ENCODE data around the gene HLA-A.
"Not testable (repeated sequence)": the region's sequence is repeated elsewhere in the genome, so short reads cannot be mapped to it uniquely, and the experiment has no call there.

The HLA-A gene

DNA sequence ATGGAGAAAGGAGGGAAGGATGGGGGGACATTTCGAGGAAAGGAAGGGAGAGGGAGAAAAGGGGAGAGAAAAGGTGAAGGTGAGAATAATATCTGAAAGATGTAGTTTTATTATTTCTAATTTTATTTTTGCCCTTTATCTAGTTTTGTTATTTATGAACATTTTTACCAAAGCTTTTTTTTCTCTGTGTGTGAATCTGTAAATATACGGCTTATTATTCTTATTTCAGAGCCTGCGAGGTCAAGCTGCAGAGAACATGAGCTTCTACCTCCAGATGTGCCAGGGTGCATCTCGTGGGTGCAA, 35.0 kb downstream of the HLA-A start:
- Histone ChIP-seq H3K9ac (ENCODE audit: insufficient read length, low read depth) (peak overlapping the region; percentile 64), H3K9me3 (ENCODE audit: insufficient read depth, low read length) (no peaks in the 10 kb centered on the region), H3K27me3 (ENCODE audit: insufficient read depth, insufficient read length) (peaks cover 68% of the 10 kb centered on the region), H3K36me3 (ENCODE audit: insufficient read depth, insufficient read length, low read length) (no peaks in the 10 kb centered on the region), H3K4me3 (ENCODE audit: insufficient read length, low read depth) (peak overlapping the region; percentile 21), H3K4me1 (ENCODE audit: insufficient read depth, insufficient read length) (peaks cover 5% of the 10 kb centered on the region)
- no peak for TF ChIP-seq YY1 (IDR thresholded peaks at IDR 0.05; ENCODE audit: insufficient read depth, insufficient read length)
- TF ChIP-seq SUZ12 (IDR thresholded peaks at IDR 0.05; ENCODE audit: extremely low read depth, insufficient read depth, insufficient read length): no peak
- DNase-seq (ENCODE audit: low read depth, low spot score): no peak

DNA sequence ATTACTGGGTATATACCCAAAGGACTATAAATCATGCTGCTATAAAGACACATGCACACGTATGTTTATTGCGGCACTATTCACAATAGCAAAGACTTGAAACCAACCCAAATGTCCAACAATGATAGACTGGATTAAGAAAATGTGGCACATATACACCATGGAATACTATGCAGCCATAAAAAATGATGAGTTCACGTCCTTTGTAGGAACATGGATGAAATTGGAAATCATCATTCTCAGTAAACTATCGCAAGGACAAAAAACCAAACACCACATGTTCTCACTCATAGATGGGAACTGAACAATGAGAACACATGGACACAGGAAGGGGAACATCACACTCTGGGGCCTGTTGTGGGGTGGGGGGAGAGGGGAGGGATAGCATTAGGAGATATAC, 37.7 kb downstream of the HLA-A start:
- H3K9me3 ChIP-seq (ENCODE audit: insufficient read depth, low read length); DNase-seq (ENCODE audit: low read depth, low spot score); H3K4me1 ChIP-seq (ENCODE audit: insufficient read depth, insufficient read length); H3K36me3 ChIP-seq (ENCODE audit: insufficient read depth, insufficient read length, low read length); H3K9ac ChIP-seq (ENCODE audit: insufficient read length, low read depth); H3K4me3 ChIP-seq (ENCODE audit: insufficient read length, low read depth): not testable (repeated sequence)
- H3K27me3 ChIP-seq (ENCODE audit: insufficient read depth, insufficient read length): peaks cover 43% of the 10 kb centered on the region

DNA sequence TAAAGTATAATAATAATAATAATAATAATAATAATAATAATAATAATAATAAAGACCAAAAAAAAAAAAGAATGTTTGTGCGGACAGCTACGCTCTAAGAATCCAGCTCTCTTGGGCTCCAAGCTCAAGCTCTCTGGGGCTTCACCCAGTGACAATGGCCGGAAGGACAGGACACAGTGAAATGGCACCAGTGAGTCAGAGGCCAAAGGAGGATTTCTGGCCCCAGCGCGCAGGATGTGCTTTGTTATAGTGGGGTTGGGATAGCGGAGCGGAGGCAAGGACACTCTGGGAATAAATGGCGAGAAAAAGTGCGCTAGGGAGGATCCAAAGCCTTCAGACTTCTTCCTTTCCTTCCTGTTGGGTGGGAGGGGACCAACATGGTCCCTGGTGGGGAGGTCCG, 38.2 kb downstream of the HLA-A start:
- no peak for TF ChIP-seq ZNF274 (IDR thresholded peaks at IDR 0.05; ENCODE audit: low read depth, low read length)
- no peak for TF ChIP-seq YY1 (IDR thresholded peaks at IDR 0.05; ENCODE audit: insufficient read depth, insufficient read length)
- no peak for TF ChIP-seq SUZ12 (IDR thresholded peaks at IDR 0.05; ENCODE audit: extremely low read depth, insufficient read depth, insufficient read length)
- H3K9ac ChIP-seq (ENCODE audit: insufficient read length, low read depth): no peak overlapping the region
- no peaks in the 10 kb centered on the region for H3K36me3 ChIP-seq (ENCODE audit: insufficient read depth, insufficient read length, low read length)
- H3K27me3 ChIP-seq (ENCODE audit: insufficient read depth, insufficient read length): peaks cover 38% of the 10 kb centered on the region
- H3K4me1 ChIP-seq (ENCODE audit: insufficient read depth, insufficient read length): peaks cover 2% of the 10 kb centered on the region
- no peak for DNase-seq (ENCODE audit: low read depth, low spot score)
- no peak overlapping the region for H3K4me3 ChIP-seq (ENCODE audit: insufficient read length, low read depth)
- H3K9me3 ChIP-seq (ENCODE audit: insufficient read depth, low read length): no peaks in the 10 kb centered on the region

DNA sequence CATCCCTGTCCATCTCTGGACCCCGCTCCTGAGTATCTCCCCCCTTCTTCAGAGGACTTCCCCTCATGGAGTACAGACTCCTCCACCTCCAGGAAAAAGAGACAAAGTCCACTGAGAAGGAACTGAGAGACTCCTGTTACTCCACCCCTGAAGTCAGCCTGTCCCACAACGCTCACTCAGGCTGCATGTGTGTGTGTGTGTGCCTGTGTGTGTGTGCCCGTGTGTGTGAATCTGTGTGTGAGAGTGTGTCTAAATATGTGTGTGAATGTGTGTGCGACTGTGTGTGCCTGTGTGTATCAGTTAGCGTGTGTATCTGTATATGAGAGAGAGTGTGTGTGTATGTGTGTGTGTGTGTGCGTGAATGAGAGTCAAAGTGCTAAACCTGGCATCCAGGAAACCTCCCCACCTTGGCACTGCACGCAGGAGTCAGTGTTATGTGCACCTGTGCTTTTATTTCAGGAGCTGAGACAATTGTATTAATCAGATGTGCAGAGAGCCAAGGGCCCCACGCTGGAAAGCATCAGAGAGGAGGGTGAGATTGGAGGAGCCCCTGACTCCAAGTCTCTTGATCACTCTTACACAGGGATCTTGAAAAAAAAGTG, 39.0 kb downstream of the HLA-A start:
- no peak for TF ChIP-seq ZNF274 (IDR thresholded peaks at IDR 0.05; ENCODE audit: low read depth, low read length)
- TF ChIP-seq SUZ12 (IDR thresholded peaks at IDR 0.05; ENCODE audit: extremely low read depth, insufficient read depth, insufficient read length): no peak
- TF ChIP-seq YY1 (IDR thresholded peaks at IDR 0.05; ENCODE audit: insufficient read depth, insufficient read length): no peak
- Histone ChIP-seq H3K27me3 (ENCODE audit: insufficient read depth, insufficient read length) (peaks cover 30% of the 10 kb centered on the region), H3K4me3 (ENCODE audit: insufficient read length, low read depth) (no peak overlapping the region)

DNA sequence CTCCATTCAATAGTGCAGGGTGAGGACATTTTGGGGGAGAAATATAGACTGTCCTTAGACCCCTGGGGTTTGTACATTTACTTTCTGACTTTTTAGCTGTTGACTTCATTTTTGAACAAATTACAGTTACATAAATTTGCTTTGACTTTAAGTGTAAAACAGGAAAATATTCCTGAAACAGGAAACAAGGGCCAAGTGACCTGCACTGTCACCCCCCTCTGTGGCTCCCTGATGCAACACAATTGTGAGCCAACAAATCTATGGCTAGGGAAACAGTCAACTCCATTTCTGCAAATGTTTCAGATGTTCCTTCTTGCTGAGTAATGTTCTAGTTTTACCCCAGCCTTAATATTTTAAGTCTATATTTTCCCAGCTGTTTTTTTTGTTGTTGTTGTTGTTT, 39.8 kb downstream of the HLA-A start:
- Histone ChIP-seq H3K9ac (ENCODE audit: insufficient read length, low read depth) (no peak overlapping the region), H3K27me3 (ENCODE audit: insufficient read depth, insufficient read length) (peaks cover 25% of the 10 kb centered on the region), H3K9me3 (ENCODE audit: insufficient read depth, low read length) (no peaks in the 10 kb centered on the region), H3K4me3 (ENCODE audit: insufficient read length, low read depth) (no peak overlapping the region), H3K4me1 (ENCODE audit: insufficient read depth, insufficient read length) (no peaks in the 10 kb centered on the region), H3K36me3 (ENCODE audit: insufficient read depth, insufficient read length, low read length) (no peaks in the 10 kb centered on the region)
- TF ChIP-seq YY1 (IDR thresholded peaks at IDR 0.05; ENCODE audit: insufficient read depth, insufficient read length) (no peak), ZNF274 (IDR thresholded peaks at IDR 0.05; ENCODE audit: low read depth, low read length) (no peak), SUZ12 (IDR thresholded peaks at IDR 0.05; ENCODE audit: extremely low read depth, insufficient read depth, insufficient read length) (no peak)
- no peak for DNase-seq (ENCODE audit: low read depth, low spot score)

More for the DNA sequence above, 39.0 kb downstream of the HLA-A start:
- H3K9me3 ChIP-seq (ENCODE audit: insufficient read depth, low read length): no peaks in the 10 kb centered on the region
- no peak for DNase-seq (ENCODE audit: low read depth, low spot score)
- no peaks in the 10 kb centered on the region for H3K4me1 ChIP-seq (ENCODE audit: insufficient read depth, insufficient read length)
- no peak overlapping the region for H3K9ac ChIP-seq (ENCODE audit: insufficient read length, low read depth)
- no peaks in the 10 kb centered on the region for H3K36me3 ChIP-seq (ENCODE audit: insufficient read depth, insufficient read length, low read length)

DNA sequence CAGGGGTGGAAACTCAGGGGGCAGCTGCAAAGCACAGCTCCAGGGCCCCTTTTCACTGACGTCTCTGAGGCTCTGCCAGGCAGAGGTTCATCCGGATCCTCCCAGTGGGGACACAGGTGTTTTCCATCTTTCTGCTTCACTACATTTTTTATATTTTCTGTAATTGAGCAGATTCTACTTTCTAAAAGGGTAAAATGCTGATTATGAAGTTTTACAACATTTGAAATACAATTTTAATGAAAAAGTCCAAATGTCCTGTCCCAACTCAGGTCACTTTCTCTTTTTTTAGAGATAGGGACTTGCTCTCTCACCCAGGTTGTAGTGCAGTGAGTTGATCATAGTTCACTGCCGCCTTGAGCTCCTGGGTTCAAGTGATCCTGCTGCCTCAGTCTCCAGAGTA, 41.9 kb downstream of the HLA-A start:
- Histone ChIP-seq H3K9ac (ENCODE audit: insufficient read length, low read depth) (no peak overlapping the region), H3K4me1 (ENCODE audit: insufficient read depth, insufficient read length) (no peaks in the 10 kb centered on the region), H3K27me3 (ENCODE audit: insufficient read depth, insufficient read length) (peaks cover 9% of the 10 kb centered on the region), H3K4me3 (ENCODE audit: insufficient read length, low read depth) (no peak overlapping the region), H3K9me3 (ENCODE audit: insufficient read depth, low read length) (no peaks in the 10 kb centered on the region), H3K36me3 (ENCODE audit: insufficient read depth, insufficient read length, low read length) (no peaks in the 10 kb centered on the region)
- no peak for DNase-seq (ENCODE audit: low read depth, low spot score)
- no peak for TF ChIP-seq SUZ12 (IDR thresholded peaks at IDR 0.05; ENCODE audit: extremely low read depth, insufficient read depth, insufficient read length)
- no peak for TF ChIP-seq ZNF274 (IDR thresholded peaks at IDR 0.05; ENCODE audit: low read depth, low read length)
- TF ChIP-seq YY1 (IDR thresholded peaks at IDR 0.05; ENCODE audit: insufficient read depth, insufficient read length): no peak

DNA sequence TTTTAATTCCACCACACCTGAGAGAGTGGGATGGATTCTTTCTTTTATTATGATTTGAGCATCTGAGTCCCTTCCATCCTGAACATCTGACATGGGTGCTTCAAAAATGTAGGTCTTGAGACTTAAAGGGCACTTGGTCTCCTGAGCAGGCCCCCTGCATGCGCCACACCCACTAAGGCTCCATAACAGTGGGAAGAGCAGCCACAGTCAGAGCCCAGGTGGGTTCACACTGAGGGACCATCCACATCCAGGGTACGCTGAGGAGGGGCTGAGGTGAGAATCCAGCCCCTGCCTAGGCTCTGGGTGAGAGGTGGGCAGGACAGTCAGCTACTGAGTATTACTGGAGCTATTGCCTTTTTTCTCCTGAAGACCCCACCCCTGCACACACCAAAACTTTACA, 42.7 kb downstream of the HLA-A start:
- no peak for DNase-seq (ENCODE audit: low read depth, low spot score)
- H3K27me3 ChIP-seq (ENCODE audit: insufficient read depth, insufficient read length): peaks cover 9% of the 10 kb centered on the region
- TF ChIP-seq SUZ12 (IDR thresholded peaks at IDR 0.05; ENCODE audit: extremely low read depth, insufficient read depth, insufficient read length) (no peak), YY1 (IDR thresholded peaks at IDR 0.05; ENCODE audit: insufficient read depth, insufficient read length) (no peak), ZNF274 (IDR thresholded peaks at IDR 0.05; ENCODE audit: low read depth, low read length) (no peak)

More for the DNA sequence above, 42.7 kb downstream of the HLA-A start:
- no peaks in the 10 kb centered on the region for H3K9me3 ChIP-seq (ENCODE audit: insufficient read depth, low read length)
- no peaks in the 10 kb centered on the region for H3K36me3 ChIP-seq (ENCODE audit: insufficient read depth, insufficient read length, low read length)
- no peaks in the 10 kb centered on the region for H3K4me1 ChIP-seq (ENCODE audit: insufficient read depth, insufficient read length)
- H3K4me3 ChIP-seq (ENCODE audit: insufficient read length, low read depth): no peak overlapping the region
- H3K9ac ChIP-seq (ENCODE audit: insufficient read length, low read depth): no peak overlapping the region

Data from NT2/D1 (cell line).